ENCODE data around the gene CDCP1.
A peak's percentile ranks its signal among the peaks of the same experiment; 100 is the strongest.

The CDCP1 gene

GRCh38 chr3:45093176-45093575 is 53.0 kb downstream of the CDCP1 start:
- no peak for TF ChIP-seq CTCF (conservative IDR thresholded peaks at IDR 0.05; ENCODE audit: control insufficient read depth, insufficient read depth, low read depth, low read length)
- H3K4me3 ChIP-seq (ENCODE audit: control insufficient read depth, low read depth, low read length), result no peak overlapping the region
- no peak for DNase-seq (ENCODE audit: low read depth)

GRCh38 chr3:45092132-45093031 is 53.8 kb downstream of the CDCP1 start:
- DNase-seq (ENCODE audit: low read depth), result peak; percentile 42
- H3K4me3 ChIP-seq (ENCODE audit: control insufficient read depth, low read depth, low read length), result no peak overlapping the region

GRCh38 chr3:45090855-45091254 is 55.3 kb downstream of the CDCP1 start:
- no peak for TF ChIP-seq CTCF (conservative IDR thresholded peaks at IDR 0.05; ENCODE audit: control insufficient read depth, insufficient read depth, low read depth, low read length)
- no peak overlapping the region for H3K4me3 ChIP-seq (ENCODE audit: control insufficient read depth, low read depth, low read length)
- DNase-seq (ENCODE audit: low read depth), result no peak

More at GRCh38 chr3:45092132-45093031, 53.8 kb downstream of the CDCP1 start:
- TF ChIP-seq CTCF (conservative IDR thresholded peaks at IDR 0.05; ENCODE audit: control insufficient read depth, insufficient read depth, low read depth, low read length), result no peak

DNA sequence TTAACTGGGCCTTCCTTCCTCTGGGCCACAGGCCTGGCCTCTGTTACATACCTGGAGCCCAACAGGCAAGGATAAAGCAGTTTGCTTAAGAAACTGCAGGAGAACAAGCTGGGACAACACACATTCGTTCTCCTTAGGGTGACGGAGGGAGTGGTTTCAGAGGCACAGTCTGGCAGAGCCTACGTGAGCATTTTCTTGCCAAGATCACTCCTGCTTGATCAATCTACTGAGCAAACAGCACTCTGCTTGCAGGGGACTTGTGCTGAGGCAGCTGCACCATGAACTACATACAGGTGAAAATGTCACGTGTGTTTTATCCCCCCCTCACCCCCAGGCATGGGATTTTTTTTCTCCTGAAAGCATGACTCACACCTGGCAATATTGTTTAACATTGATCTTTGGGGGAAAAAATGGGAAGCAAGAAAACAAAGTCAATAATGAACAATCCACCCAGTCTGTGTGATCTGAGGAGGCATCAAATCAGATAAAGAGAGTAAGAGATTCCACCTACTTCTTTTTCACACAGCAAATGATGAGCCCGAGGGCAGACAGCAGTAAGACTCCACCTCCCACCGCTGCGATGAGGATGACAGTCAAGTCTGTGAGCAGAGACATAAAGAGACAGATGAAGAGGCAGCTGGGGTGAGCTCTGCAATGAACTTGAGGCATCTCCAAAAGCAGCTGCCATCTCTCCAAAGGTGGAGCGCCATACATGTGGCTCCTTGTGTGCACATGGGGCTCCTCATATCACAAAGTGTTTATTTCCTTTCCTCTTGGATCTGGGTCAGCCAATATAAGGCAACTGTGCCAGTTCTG is 57.4 kb downstream of the CDCP1 start:
- no peak for DNase-seq (ENCODE audit: low read depth)
- H3K4me3 ChIP-seq (ENCODE audit: control insufficient read depth, low read depth, low read length), result no peak overlapping the region
- no peak for TF ChIP-seq CTCF (conservative IDR thresholded peaks at IDR 0.05; ENCODE audit: control insufficient read depth, insufficient read depth, low read depth, low read length)

DNA sequence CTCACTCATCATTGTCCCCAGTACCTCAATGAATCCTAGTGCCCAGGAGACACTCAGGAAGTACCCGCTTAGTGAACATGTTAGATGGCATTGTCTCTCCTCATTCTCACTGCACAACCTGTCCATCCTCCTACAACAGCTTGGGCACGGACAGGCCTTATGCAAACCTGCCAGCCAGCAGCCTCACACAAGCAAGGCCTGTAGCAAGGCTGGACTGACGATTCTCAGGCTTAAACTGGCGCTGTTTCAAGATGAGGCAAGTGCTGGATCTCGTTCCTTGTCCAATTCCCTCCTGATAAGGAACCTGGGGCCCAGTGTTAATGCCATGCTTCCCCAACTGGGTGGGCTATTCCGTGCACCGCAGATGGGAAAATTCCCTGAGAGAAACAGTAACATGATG is 59.0 kb downstream of the CDCP1 start:
- TF ChIP-seq CTCF (conservative IDR thresholded peaks at IDR 0.05; ENCODE audit: control insufficient read depth, insufficient read depth, low read depth, low read length), result no peak
- DNase-seq (ENCODE audit: low read depth), result no peak
- no peak overlapping the region for H3K4me3 ChIP-seq (ENCODE audit: control insufficient read depth, low read depth, low read length)

GRCh38 chr3:45084820-45085816 is 61.1 kb downstream of the CDCP1 start:
- no peak overlapping the region for H3K4me3 ChIP-seq (ENCODE audit: control insufficient read depth, low read depth, low read length)
- DNase-seq (ENCODE audit: low read depth), result peak; percentile 97
- TF ChIP-seq CTCF (conservative IDR thresholded peaks at IDR 0.05; ENCODE audit: control insufficient read depth, insufficient read depth, low read depth, low read length), result peak; percentile 30
